Small intestine (tissue), 7 donors: ENCODE data around the gene CACNG3. TPM values are rescaled to one million over a fixed set of nuclear protein-coding genes. Genes with fewer than 3 reads are reported as not detected.

Source experiments
- DNase-seq, 2 donors: peaks; one replicate each; pipeline versions ENCODE4 v3.0.0 to v3.0.0-alpha.2; 2013
- FAIRE-seq: peaks from 2 replicates; lab custom pipeline; 2012; peaks lifted over from hg19 to GRCh38; lab: Jason Lieb, UNC
- H3K27ac ChIP-seq, 3 donors: one replicate each; pipeline ENCODE4 v1.5.1; 2013; ENCODE audit warnings: low read length in 2 of 3, mild to moderate bottlenecking in 2 of 3, control low read depth in 1 of 3, inconsistent platforms in 1 of 3, low read depth in 1 of 3, moderate library complexity in 1 of 3
- H3K27me3 ChIP-seq, 3 donors: one replicate each; pipeline ENCODE4 v1.6.1; 2013; ENCODE audit warnings: low read length in 3 of 3, inconsistent platforms in 1 of 3; ENCODE audit not compliant: control insufficient read depth in 3 of 3, insufficient read depth in 3 of 3
- H3K36me3 ChIP-seq, 3 donors: one replicate each; pipeline ENCODE4 v1.6.1; 2013; ENCODE audit warnings: low read length in 3 of 3, inconsistent platforms in 1 of 3, low read depth in 1 of 3, mild to moderate bottlenecking in 1 of 3, moderate library complexity in 1 of 3; ENCODE audit not compliant: control insufficient read depth in 3 of 3, insufficient read depth in 2 of 3
- H3K4me1 ChIP-seq, 3 donors: one replicate each; pipeline ENCODE4 v1.6.1; 2013; ENCODE audit warnings: low read length in 2 of 3, inconsistent platforms in 1 of 3, low read depth in 1 of 3, mild to moderate bottlenecking in 1 of 3, moderate library complexity in 1 of 3; ENCODE audit not compliant: control insufficient read depth in 3 of 3, insufficient read depth in 2 of 3
- H3K4me3 ChIP-seq, 3 donors: one replicate each; pipeline ENCODE4 v1.5.1; 2013; ENCODE audit warnings: low read length in 3 of 3, control low read depth in 1 of 3, inconsistent platforms in 1 of 3, low read depth in 1 of 3, mild to moderate bottlenecking in 1 of 3, moderate library complexity in 1 of 3
- H3K9me3 ChIP-seq, 2 donors: one replicate each; pipeline ENCODE4 v1.6.1; 2013; ENCODE audit warnings: low read depth in 1 of 2, low read length in 1 of 2; ENCODE audit not compliant: control insufficient read depth in 2 of 2, insufficient read depth in 1 of 2
- WGBS, 3 donors: extraction: QIAGEN DNeasy Blood & Tissue Kit; methylation state at CpG; one replicate each; pipeline ENCODE4 v1.1.7; 2013; 5-methylcytosine and 5-hydroxymethylcytosine counted together
- polyA plus RNA-seq, 4 donors: library from polyadenylated mRNA; stranded (reverse) in 3 of 4; unstranded in 1 of 4; fragments of 200-250 nt in 3 of 4; fragments of 120-200 nt in 1 of 4; gene quantifications; one replicate each; pipeline versions ENCODE4 v1.2.1 to v1.2.3, GENCODE V29; 2013
- donor health status: healthy with polysubstance abuse.
- donor health status: control.
- donor health status: control.
- donor health status: Bipolar disorder and iron deficiency.
- donor health status: healthy.

Gene CACNG3
- polyA plus RNA-seq, 4 donors: 0.01 TPM; not detected in 3

DNA sequence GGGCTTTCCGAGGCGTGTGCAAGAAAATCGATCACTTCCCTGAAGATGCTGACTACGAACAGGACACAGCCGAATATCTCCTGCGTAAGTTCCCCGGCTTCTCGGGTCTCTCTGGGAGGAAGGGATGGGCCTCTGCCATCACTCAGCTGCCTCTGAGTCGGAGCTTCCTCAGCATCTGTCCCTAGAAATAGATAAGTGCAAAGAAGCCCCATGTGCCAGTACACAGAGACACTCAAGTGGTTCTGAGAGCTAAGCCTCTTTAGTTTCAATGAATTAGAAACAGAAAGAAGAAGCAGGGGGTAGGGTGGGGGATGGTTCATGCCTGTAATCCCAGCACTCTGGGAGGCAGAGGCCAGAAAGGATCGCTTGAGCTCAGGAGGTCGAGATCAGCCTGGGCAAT is 90.6 kb downstream of the CACNG3 start:
- H3K4me1 ChIP-seq: no peaks in the 10 kb centered on the region
- H3K4me3 ChIP-seq: no peak overlapping the region
- FAIRE-seq (no peak), DNase-seq (no peak)
- WGBS, 3 donors: 46 to 67% (median 64%) methylated on average over 11 of the region's 11 CpGs
- H3K36me3 ChIP-seq: no peaks in the 10 kb centered on the region
- no peak overlapping the region for H3K27ac ChIP-seq
- H3K27me3 ChIP-seq: no peaks in the 10 kb centered on the region
- H3K9me3 ChIP-seq: no peaks in the 10 kb centered on the region

DNA sequence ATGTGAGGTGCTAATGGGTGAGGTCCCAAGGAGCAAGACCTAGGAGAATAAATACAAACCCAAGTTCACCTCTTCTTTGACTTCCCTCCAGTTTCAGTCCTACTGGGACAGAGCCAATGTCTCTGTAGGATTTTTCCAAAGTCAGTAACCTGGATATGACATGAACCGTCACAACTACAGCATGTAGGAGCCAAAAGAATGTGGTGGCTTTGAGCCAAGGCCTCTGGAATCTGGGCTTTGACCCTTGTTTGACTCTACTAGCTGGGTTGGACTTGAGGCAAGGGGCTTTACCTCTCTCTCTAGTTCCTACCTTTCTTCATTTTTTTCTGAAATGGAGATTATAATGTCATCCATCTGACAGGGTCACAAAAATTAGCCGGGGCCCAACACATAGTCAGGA is 91.4 kb downstream of the CACNG3 start:
- DNase-seq (no peak), FAIRE-seq (no peak)
- H3K4me3 ChIP-seq: no peak overlapping the region
- no peaks in the 10 kb centered on the region for H3K9me3 ChIP-seq
- H3K27ac ChIP-seq: no peak overlapping the region
- no peaks in the 10 kb centered on the region for H3K27me3 ChIP-seq
- WGBS, 3 donors: 38 to 47% (median 40%) methylated on average over 2 of the region's 2 CpGs
- no peaks in the 10 kb centered on the region for H3K36me3 ChIP-seq
- no peaks in the 10 kb centered on the region for H3K4me1 ChIP-seq

DNA sequence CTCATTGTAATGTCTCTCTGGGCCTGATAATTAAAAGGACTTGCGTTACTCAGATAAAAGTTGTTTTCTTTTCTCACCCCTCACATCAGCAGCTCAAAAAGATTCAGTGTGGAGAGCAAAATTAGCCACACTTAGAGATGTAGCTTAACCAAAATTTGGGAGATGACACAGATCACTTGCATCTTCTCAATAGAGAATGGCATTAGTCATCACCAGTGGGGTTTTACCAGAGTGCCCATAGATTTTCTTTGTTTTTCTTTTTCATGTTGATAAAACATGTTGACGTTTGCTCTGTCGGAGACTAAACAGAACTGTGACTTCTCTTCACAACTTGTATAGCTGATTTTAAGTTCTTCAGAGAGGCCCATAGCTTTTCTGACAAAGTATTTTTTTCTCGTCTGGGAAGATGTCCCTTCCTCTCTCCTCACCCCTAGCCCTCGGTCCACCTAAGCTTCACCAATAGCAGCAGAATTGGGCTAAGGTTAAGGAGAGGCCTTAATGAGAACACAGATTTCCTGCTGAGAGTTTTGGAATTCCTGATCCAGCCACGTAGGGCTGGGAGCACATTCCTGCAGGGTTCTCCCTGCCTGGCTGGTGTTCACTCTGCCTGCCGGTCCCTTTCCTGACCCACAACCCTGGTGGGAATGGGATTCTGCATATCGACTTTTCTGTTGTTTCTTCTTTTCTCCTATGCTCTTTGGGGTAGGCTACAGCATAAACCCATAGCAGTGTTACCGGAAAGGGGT is 92.6 kb downstream of the CACNG3 start:
- no peak for DNase-seq

DNA sequence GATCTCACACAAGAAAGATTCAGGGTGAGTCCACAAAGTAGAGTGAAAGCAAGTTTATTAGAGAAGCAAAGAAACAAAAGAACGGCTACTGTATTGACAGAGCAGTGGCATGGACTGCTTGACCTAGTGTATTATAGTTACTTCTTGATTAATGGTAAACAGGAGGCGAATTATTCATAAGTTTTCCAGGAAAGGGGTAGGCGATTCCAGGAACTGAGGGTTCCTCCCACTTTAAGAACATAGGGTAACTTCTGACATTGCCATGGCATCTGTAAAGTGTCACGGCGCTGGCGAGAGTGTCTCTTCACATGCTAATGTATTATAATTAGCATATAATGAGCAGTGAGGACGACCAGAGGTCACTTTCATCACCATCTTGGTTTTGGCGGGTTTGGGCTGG is 93.2 kb downstream of the CACNG3 start:
- DNase-seq: no peak
- FAIRE-seq: no peak
- Histone ChIP-seq H3K27me3 (no peaks in the 10 kb centered on the region), H3K4me1 (no peaks in the 10 kb centered on the region), H3K4me3 (no peak overlapping the region), H3K9me3 (no peaks in the 10 kb centered on the region), H3K36me3 (no peaks in the 10 kb centered on the region), H3K27ac (no peak overlapping the region)
- WGBS, 3 donors: 65 to 66% (median 66%) methylated on average over 8 of the region's 8 CpGs

More for the DNA sequence above, 92.6 kb downstream of the CACNG3 start:
- Histone ChIP-seq H3K27ac (no peak overlapping the region), H3K4me1 (no peaks in the 10 kb centered on the region), H3K36me3 (no peaks in the 10 kb centered on the region), H3K4me3 (no peak overlapping the region), H3K27me3 (no peaks in the 10 kb centered on the region), H3K9me3 (no peaks in the 10 kb centered on the region)
- FAIRE-seq: no peak
- 36 to 54% (median 52%) methylated on average over 9 of the region's 9 CpGs for WGBS, 3 donors

DNA sequence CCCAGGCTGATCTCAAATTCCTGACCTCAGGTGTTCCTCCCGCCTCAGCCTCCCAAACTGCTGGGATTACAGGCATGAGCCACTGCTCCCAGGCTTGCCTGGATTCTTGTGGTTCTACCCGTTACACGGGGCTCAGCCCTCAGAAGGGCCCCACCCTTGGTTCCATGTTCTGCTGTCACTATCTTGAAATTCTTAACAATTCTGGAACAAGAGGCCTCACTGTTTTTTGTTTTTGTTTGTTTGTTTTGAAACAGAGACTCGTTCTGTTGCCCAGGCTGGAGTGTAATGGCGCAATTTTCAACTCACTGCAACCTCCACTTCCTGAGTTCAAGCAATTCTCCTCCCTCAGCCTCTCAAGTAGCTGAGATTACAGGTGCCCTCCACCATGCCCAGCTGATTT is 96.6 kb downstream of the CACNG3 start:
- 59 to 76% (median 60%) methylated on average over 5 of the region's 5 CpGs for WGBS, 3 donors
- Histone ChIP-seq H3K4me1 (no peaks in the 10 kb centered on the region), H3K27me3 (no peaks in the 10 kb centered on the region), H3K4me3 (no peak overlapping the region), H3K9me3 (no peaks in the 10 kb centered on the region), H3K27ac (no peak overlapping the region), H3K36me3 (no peaks in the 10 kb centered on the region)
- DNase-seq: no peak
- no peak for FAIRE-seq

DNA sequence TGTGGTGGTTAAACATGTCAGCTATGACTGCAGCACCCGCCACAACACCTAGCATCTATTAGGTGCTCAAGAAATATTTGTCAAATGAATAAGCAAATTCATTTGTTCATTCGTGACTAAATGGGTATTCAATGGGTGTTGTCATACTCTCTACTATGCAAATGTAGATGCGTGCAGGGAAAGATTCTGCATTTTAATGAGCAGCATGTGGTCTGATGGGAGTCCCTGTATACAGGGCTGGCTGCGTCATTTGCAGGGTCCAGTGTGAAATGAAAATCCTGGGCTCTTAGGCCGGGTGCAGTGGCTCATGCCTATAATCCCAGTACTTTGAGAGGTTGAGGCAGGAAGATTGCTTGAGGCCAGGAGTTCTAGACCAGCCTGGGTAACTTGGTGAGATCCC is 97.5 kb downstream of the CACNG3 start:
- WGBS, 3 donors: 59 to 76% (median 63%) methylated on average over 5 of the region's 5 CpGs

DNA sequence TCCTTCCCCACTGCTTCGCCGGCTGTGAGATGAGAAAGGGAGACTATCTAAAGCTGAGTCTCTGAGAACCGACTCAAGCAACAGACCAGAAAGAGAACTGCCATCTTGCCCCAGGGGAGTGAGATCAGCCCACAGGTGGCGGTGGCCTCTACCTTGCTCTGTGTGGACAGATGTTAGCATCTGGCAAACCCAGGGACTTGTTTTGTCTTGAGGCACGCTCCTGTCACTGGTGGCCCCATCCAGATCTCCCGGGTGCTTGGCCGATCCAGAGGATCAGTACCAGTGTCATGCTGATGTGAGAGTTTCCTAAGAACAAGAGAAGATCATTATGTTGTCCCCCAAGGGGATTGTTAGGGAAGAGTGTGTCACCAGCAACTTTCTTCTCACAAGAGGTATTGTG is 101.4 kb downstream of the CACNG3 start:
- no peaks in the 10 kb centered on the region for H3K36me3 ChIP-seq
- no peak for FAIRE-seq

More for the DNA sequence above, 97.5 kb downstream of the CACNG3 start:
- FAIRE-seq (no peak), DNase-seq (no peak)
- Histone ChIP-seq H3K4me1 (no peaks in the 10 kb centered on the region), H3K27me3 (no peaks in the 10 kb centered on the region), H3K9me3 (no peaks in the 10 kb centered on the region), H3K36me3 (no peaks in the 10 kb centered on the region), H3K4me3 (no peak overlapping the region), H3K27ac (no peak overlapping the region)

DNA sequence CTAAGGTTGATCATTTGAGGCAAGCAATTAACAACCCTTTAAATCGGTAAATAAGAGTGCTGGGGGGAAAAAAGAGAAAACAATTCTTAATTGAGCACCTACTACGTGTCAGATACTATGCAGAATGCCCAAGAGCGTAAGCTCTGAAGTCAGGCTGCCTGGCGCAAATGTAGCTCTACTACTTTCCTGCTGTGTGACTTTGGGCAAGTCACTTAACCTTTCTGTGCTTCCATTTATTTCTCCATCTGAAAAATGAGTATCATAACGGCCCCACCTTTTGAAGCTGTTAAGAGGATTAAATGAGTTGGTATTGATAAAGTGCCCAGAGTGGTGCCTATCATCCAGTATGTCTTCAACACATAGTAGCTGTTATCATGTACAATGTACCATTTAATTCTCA is 102.0 kb downstream of the CACNG3 start:
- Histone ChIP-seq H3K4me1 (no peaks in the 10 kb centered on the region), H3K27ac (no peak overlapping the region), H3K4me3 (no peak overlapping the region), H3K9me3 (no peaks in the 10 kb centered on the region), H3K27me3 (no peaks in the 10 kb centered on the region), H3K36me3 (no peaks in the 10 kb centered on the region)
- WGBS, 3 donors: 60 to 74% (median 64%) methylated on average over 5 of the region's 5 CpGs
- FAIRE-seq (no peak), DNase-seq (no peak)

More for the DNA sequence above, 101.4 kb downstream of the CACNG3 start:
- no peaks in the 10 kb centered on the region for H3K9me3 ChIP-seq
- no peaks in the 10 kb centered on the region for H3K27me3 ChIP-seq
- no peak for DNase-seq
- no peak overlapping the region for H3K27ac ChIP-seq
- 74 to 82% (median 80%) methylated on average over 7 of the region's 7 CpGs for WGBS, 3 donors
- no peaks in the 10 kb centered on the region for H3K4me1 ChIP-seq
- no peak overlapping the region for H3K4me3 ChIP-seq

DNA sequence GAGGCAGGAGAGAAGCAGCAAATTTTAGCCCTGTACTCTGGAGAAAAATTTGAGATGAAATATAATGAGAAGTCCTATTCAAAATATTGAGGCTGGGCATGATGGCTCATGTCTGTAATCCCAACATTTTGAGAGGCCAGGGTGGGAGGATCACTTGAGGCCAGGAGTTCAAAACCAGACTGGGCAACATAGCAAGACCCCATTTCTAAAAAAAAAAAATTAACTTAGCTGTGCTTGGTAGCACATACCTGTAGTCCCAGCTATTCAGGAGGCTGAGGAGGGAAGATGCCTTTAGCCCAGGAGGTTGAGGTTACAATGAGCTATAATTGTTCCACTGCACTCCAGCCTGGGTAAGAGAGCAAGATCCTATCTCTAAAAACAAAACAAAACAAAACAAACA is 103.4 kb downstream of the CACNG3 start:
- FAIRE-seq (no peak), DNase-seq (no peak)
- Histone ChIP-seq H3K9me3 (no peaks in the 10 kb centered on the region), H3K4me1 (no peaks in the 10 kb centered on the region), H3K27me3 (no peaks in the 10 kb centered on the region), H3K36me3 (no peaks in the 10 kb centered on the region), H3K27ac (no peak overlapping the region), H3K4me3 (no peak overlapping the region)
